H1 (cell line): Measurements from ENCODE around the gene RAB11FIP3. TPM values are rescaled to one million over a fixed set of nuclear protein-coding genes. Genes with fewer than 3 reads are reported as not detected.
A peak's percentile ranks its signal among the peaks of the same experiment; 100 is the strongest.

Experiments used
- CTCF ChIA-PET: fragments of 300-600 bp; sonication (Branson Sonifier 250); formaldehyde crosslinking; loops from one replicate; lab custom pipeline; 2021; ENCODE audit not compliant: partially characterized antibody; lab: Charles Lee
- POLR2A ChIA-PET: fragments of 300-600 bp; sonication (Branson Sonifier 250); formaldehyde crosslinking; loops from one replicate; lab custom pipeline; 2021; ENCODE audit warnings: inconsistent platforms; ENCODE audit not compliant: partially characterized antibody; lab: Charles Lee
- DNase-seq, 2 experiments: peaks; one replicate each; pipeline versions ENCODE4 v3.0.0 to v3.0.0-alpha.2; 2010 to 2022; ENCODE audit warnings: low spot score in 2 of 2, low read depth in 1 of 2, mixed read lengths in 1 of 2
- FAIRE-seq: peaks from 2 replicates; lab custom pipeline; 2011; peaks lifted over from hg19 to GRCh38; lab: Jason Lieb, UNC
- H2AFZ ChIP-seq: 2 replicates; pipeline ENCODE4 v1.8.1; 2012; ENCODE audit warnings: low read length, inconsistent platforms
- H2AK5ac ChIP-seq: 2 replicates; pipeline ENCODE4 v1.6.1; 2013; ENCODE audit warnings: low read depth, low read length
- H2BK120ac ChIP-seq: replicated peaks from 2 replicates; pipeline ENCODE3; 2013; ENCODE audit warnings: low read depth, low read length, inconsistent platforms
- H2BK12ac ChIP-seq: 2 replicates; pipeline ENCODE4 v1.6.1; 2013; ENCODE audit warnings: low read depth, low read length
- H2BK15ac ChIP-seq: 2 replicates; pipeline ENCODE4 v1.6.1; 2013; ENCODE audit warnings: low read length
- H2BK20ac ChIP-seq: 2 replicates; pipeline ENCODE4 v1.6.1; 2013; ENCODE audit warnings: low read length
- H2BK5ac ChIP-seq: 2 replicates; pipeline ENCODE4 v1.6.1; 2013; ENCODE audit warnings: low read depth, low read length
- H3K14ac ChIP-seq: 2 replicates; pipeline ENCODE4 v1.6.1; 2013; ENCODE audit warnings: inconsistent platforms; ENCODE audit not compliant: insufficient read length
- H3K18ac ChIP-seq: 2 replicates; pipeline ENCODE4 v1.6.1; 2013; ENCODE audit warnings: low read length; ENCODE audit errors: extremely low read depth
- H3K23ac ChIP-seq: 2 replicates; pipeline ENCODE4 v1.6.1; 2013; ENCODE audit warnings: inconsistent platforms; ENCODE audit not compliant: insufficient read length
- H3K23me2 ChIP-seq: 2 replicates; pipeline ENCODE4 v1.6.1; 2013; ENCODE audit warnings: low read depth, low read length
- H3K27ac ChIP-seq: 2 replicates; pipeline ENCODE4 v1.6.1; 2011; ENCODE audit warnings: low read depth, low read length, inconsistent platforms
- H3K27me3 ChIP-seq, 4 experiments: replicated peaks in 1 of 4; 1 replicate in 1 of 4; 2 replicates in 3 of 4; pipeline versions ENCODE4 v1.6.1 to v1.8.1; 2011 to 2013; ENCODE audit warnings: low read length in 3 of 4, mild to moderate bottlenecking in 3 of 4, inconsistent platforms in 2 of 4, mixed read lengths in 2 of 4, moderate library complexity in 1 of 4; ENCODE audit not compliant: control insufficient read depth in 3 of 4, insufficient read depth in 3 of 4; ENCODE audit errors: extremely low read depth in 1 of 4
- H3K36me3 ChIP-seq, 4 experiments: 2 replicates each; pipeline versions ENCODE4 v1.6.1 to v1.8.1; 2011 to 2013; ENCODE audit warnings: mild to moderate bottlenecking in 4 of 4, low read length in 3 of 4, moderate library complexity in 2 of 4, control low read depth in 1 of 4, inconsistent platforms in 1 of 4; ENCODE audit not compliant: insufficient read depth in 4 of 4, control insufficient read depth in 2 of 4
- H3K4ac ChIP-seq: replicated peaks from 2 replicates; pipeline ENCODE3; 2013; ENCODE audit warnings: low read length, low read depth, mixed read lengths, inconsistent platforms; ENCODE audit not compliant: insufficient read length
- H3K4me1 ChIP-seq, 4 experiments: replicated peaks in 1 of 4; 1 replicate in 1 of 4; 2 replicates in 3 of 4; pipeline versions ENCODE4 v1.6.1 to v1.8.1; 2011 to 2013; ENCODE audit warnings: low read length in 3 of 4, inconsistent platforms in 2 of 4, mixed read lengths in 1 of 4; ENCODE audit not compliant: insufficient read depth in 4 of 4, control insufficient read depth in 3 of 4
- H3K4me2 ChIP-seq, 2 experiments: 2 replicates each; pipeline versions ENCODE4 v1.6.1 to v1.8.1; 2011 to 2013; ENCODE audit warnings: low read depth in 2 of 2, low read length in 2 of 2, control low read depth in 1 of 2, inconsistent platforms in 1 of 2, mild to moderate bottlenecking in 1 of 2; ENCODE audit not compliant: insufficient read depth in 1 of 2
- H3K4me3 ChIP-seq, 4 experiments: fragments of 200-600, 300-600 bp in 1 of 4; sonication (generic), shearing (Covaris generic), sonication (Bioruptor Twin) in 1 of 4; 2 replicates each; pipeline versions ENCODE4 v1.5.1 to v1.8.1; 2011 to 2016; ENCODE audit warnings: low read length in 4 of 4, low read depth in 3 of 4, control low read depth in 2 of 4, inconsistent platforms in 2 of 4, mild to moderate bottlenecking in 2 of 4, mixed read lengths in 1 of 4, moderate library complexity in 1 of 4; ENCODE audit not compliant: insufficient read depth in 2 of 4; ENCODE audit errors: extremely low read depth in 1 of 4
- H3K56ac ChIP-seq: replicated peaks from 2 replicates; pipeline ENCODE3; 2013; ENCODE audit warnings: low read depth, mild to moderate bottlenecking, mixed read lengths, low read length, inconsistent platforms; ENCODE audit not compliant: insufficient read length
- H3K79me1 ChIP-seq: 2 replicates; pipeline ENCODE4 v1.6.1; 2013; ENCODE audit warnings: low read depth, low read length, control low read depth
- H3K79me2 ChIP-seq, 2 experiments: 2 replicates each; pipeline versions ENCODE4 v1.6.1 to v1.8.1; 2012 to 2013; ENCODE audit warnings: low read length in 2 of 2, mild to moderate bottlenecking in 2 of 2, inconsistent platforms in 1 of 2; ENCODE audit not compliant: insufficient read depth in 2 of 2, control insufficient read depth in 1 of 2
- H3K9ac ChIP-seq, 4 experiments: replicated peaks in 1 of 4; 1 replicate in 1 of 4; 2 replicates in 3 of 4; pipeline versions ENCODE4 v1.6.1 to v1.8.1; 2011 to 2013; ENCODE audit warnings: low read depth in 3 of 4, low read length in 3 of 4, control low read depth in 2 of 4, mild to moderate bottlenecking in 2 of 4, moderate library complexity in 2 of 4, inconsistent platforms in 1 of 4; ENCODE audit errors: extremely low read depth in 1 of 4
- H3K9me3 ChIP-seq, 2 experiments: 2 replicates each; pipeline versions ENCODE4 v1.6.1 to v1.8.1; 2012 to 2013; ENCODE audit warnings: mild to moderate bottlenecking in 2 of 2, moderate library complexity in 2 of 2, control low read depth in 1 of 2, inconsistent platforms in 1 of 2, low read depth in 1 of 2, low read length in 1 of 2, mixed read lengths in 1 of 2; ENCODE audit not compliant: insufficient read depth in 2 of 2
- H4K20me1 ChIP-seq, 2 experiments: replicated peaks in 1 of 2; 2 replicates each; pipeline versions ENCODE3 to v1.8.1; 2011 to 2013; ENCODE audit warnings: inconsistent platforms in 2 of 2, low read length in 2 of 2, mild to moderate bottlenecking in 1 of 2; ENCODE audit not compliant: insufficient read depth in 2 of 2, control insufficient read depth in 1 of 2
- H4K5ac ChIP-seq: 2 replicates; pipeline ENCODE4 v1.6.1; 2013; ENCODE audit warnings: low read length, low read depth, mixed read lengths, inconsistent platforms; ENCODE audit not compliant: insufficient read length
- H4K8ac ChIP-seq: 2 replicates; pipeline ENCODE4 v1.8.0; 2013; ENCODE audit warnings: mild to moderate bottlenecking, moderate library complexity, low read length, inconsistent platforms; ENCODE audit not compliant: insufficient read depth; ENCODE audit errors: extremely low read depth
- H4K91ac ChIP-seq: replicated peaks from 2 replicates; pipeline ENCODE3; 2013; ENCODE audit warnings: low read length, mixed read lengths, inconsistent platforms; ENCODE audit not compliant: insufficient read length
- ATF3 ChIP-seq: IDR thresholded peaks from 2 replicates; pipeline ENCODE4 v1.6.1; 2011; ENCODE audit warnings: low read depth, mild to moderate bottlenecking, low read length; ENCODE audit not compliant: insufficient read depth
- BACH1 ChIP-seq: IDR thresholded peaks from 2 replicates; pipeline ENCODE4 v1.6.1; 2012; ENCODE audit warnings: low read length, improper control_type of control experiment
- EZH2 ChIP-seq: fragments of 200-600 bp; sonication (generic); IDR thresholded peaks from 2 replicates; pipeline ENCODE4 v1.7.1; 2012; ENCODE audit warnings: low read depth, mild to moderate bottlenecking, moderate library complexity, low read length, inconsistent platforms; ENCODE audit not compliant: severe bottlenecking
- GABPA ChIP-seq: IDR thresholded peaks from 2 replicates; pipeline ENCODE4 v1.6.1; 2011; ENCODE audit warnings: mild to moderate bottlenecking, low read length, moderate library complexity, borderline replicate concordance; ENCODE audit not compliant: insufficient read depth
- GTF2F1 ChIP-seq: IDR thresholded peaks from 2 replicates; pipeline ENCODE4 v1.6.1; 2012; ENCODE audit warnings: low read depth, low read length, improper control_type of control experiment, borderline replicate concordance
- NRF1 ChIP-seq: IDR thresholded peaks from 2 replicates; pipeline ENCODE4 v1.6.1; 2011; ENCODE audit warnings: mild to moderate bottlenecking, low read depth, low read length, improper control_type of control experiment
- PHF8 ChIP-seq: fragments of 200-600 bp; sonication (generic); conservative IDR thresholded peaks from 2 replicates; pipeline ENCODE4 v1.7.1; 2012; ENCODE audit warnings: low read depth, mild to moderate bottlenecking, inconsistent platforms, low read length, moderate library complexity
- POLR2A ChIP-seq, 2 experiments: IDR thresholded peaks; 1 replicate in 1 of 2; 2 replicates in 1 of 2; pipeline ENCODE4 v1.6.1; 2011; ENCODE audit warnings: low read depth in 2 of 2, low read length in 2 of 2, mild to moderate bottlenecking in 2 of 2; ENCODE audit errors: control extremely low read depth in 1 of 2
- RAD21 ChIP-seq, 2 experiments: IDR thresholded peaks in 1 of 2; conservative IDR thresholded peaks in 1 of 2; 2 replicates each; pipeline ENCODE4 v1.6.1; 2011; ENCODE audit warnings: low read depth in 2 of 2, low read length in 2 of 2, improper control_type of control experiment in 1 of 2, inconsistent platforms in 1 of 2, mild to moderate bottlenecking in 1 of 2, moderate library complexity in 1 of 2
- RXRA ChIP-seq: IDR thresholded peaks from 2 replicates; pipeline ENCODE4 v1.6.1; 2011; ENCODE audit warnings: low read depth, mild to moderate bottlenecking, low read length, moderate library complexity; ENCODE audit not compliant: insufficient read depth
- SAP30 ChIP-seq: fragments of 300-600 bp; sonication (generic); IDR thresholded peaks from 2 replicates; pipeline ENCODE4 v1.7.1; 2012; ENCODE audit warnings: low read length, moderate library complexity, mild to moderate bottlenecking, inconsistent platforms; ENCODE audit not compliant: insufficient read depth, insufficient replicate concordance
- TBP ChIP-seq: IDR thresholded peaks from 2 replicates; pipeline ENCODE4 v1.6.1; 2011; ENCODE audit warnings: low read depth, low read length, improper control_type of control experiment
- WGBS, 2 experiments: shearing (Covaris generic) in 1 of 2; methylation state at CpG; one replicate each; pipeline versions ENCODE4 v1.1.6 to v1.1.7; 2013 to 2015; ENCODE audit warnings: low lambda C conversion rate in 2 of 2, mixed read lengths in 2 of 2, inconsistent platforms in 1 of 2, low coverage in 1 of 2, missing lambda C conversion rate in 1 of 2; ENCODE audit not compliant: insufficient replicate concordance in 2 of 2, insufficient coverage in 1 of 2, insufficient read length in 1 of 2; ENCODE audit errors: extremely low coverage in 1 of 2, missing lambda C conversion rate in 1 of 2; 5-methylcytosine and 5-hydroxymethylcytosine counted together
- polyA plus RNA-seq, 7 experiments: library from polyadenylated mRNA; depleted of rRNA in 3 of 7; stranded (reverse) in 5 of 7; unstranded in 2 of 7; fragments of >200 nt in 5 of 7; fragments of 200-250 nt in 2 of 7; gene quantifications; 1 replicate in 5 of 7; 2 replicates in 1 of 7; 4 replicates in 1 of 7; pipeline versions ENCODE4 v1.2.1 to v1.2.3, GENCODE V29; 2011 to 2013; ENCODE audit warnings: missing spikeins in 2 of 7, mixed read lengths in 2 of 7
- total RNA-seq: library from RNA; stranded (reverse); fragmentation: NEBNext Ultra II Directional; extraction: Animal tissue kit (Norgen Biotek cat#: 25700); gene quantifications from 2 replicates; pipeline ENCODE4 v1.2.1, GENCODE V29; 2021

Gene RAB11FIP3
- total and polyA plus RNA-seq, 2 of the 8 experiments (the other 6 are each of a cell fraction or from before 2014, with no cell fraction given) = 9.3 to 35.2 TPM

GRCh38 chr16:391885-392335 lies 33.5 kb upstream of the RAB11FIP3 start:
- Histone ChIP-seq H2BK5ac (no peak overlapping the region), H3K79me1 (no peaks in the 10 kb centered on the region), H3K9me3 (peaks cover 0 to 5% of the 10 kb centered on the region in 2 experiments; a peak in 2 of 4 replicates), H3K23ac (no peak overlapping the region), H2BK120ac (no peak overlapping the region), H3K9ac (no peak overlapping the region), H3K27me3 (no peaks in the 10 kb centered on the region), H3K14ac (no peak overlapping the region), H3K18ac (no peak overlapping the region), H3K27ac (no peak overlapping the region), H3K56ac (no peak overlapping the region), H3K4me1 (peaks cover 0 to 7% (median 2%) of the 10 kb centered on the region in 4 experiments; a peak in 3 of 7 replicates), H2AFZ (no peak overlapping the region), H2BK12ac (no peak overlapping the region), H2BK20ac (no peak overlapping the region), H4K5ac (no peak overlapping the region), H2AK5ac (no peak overlapping the region), H4K8ac (no peak overlapping the region; the same call in 1 of the 2 replicates), H3K79me2 (no peaks in the 10 kb centered on the region), H3K36me3 (no peaks in the 10 kb centered on the region), H3K4me3 (no peak overlapping the region), H2BK15ac (no peak overlapping the region), H3K4ac (no peak overlapping the region), H4K20me1 (no peaks in the 10 kb centered on the region), H3K4me2 (no peak overlapping the region), H3K23me2 (peaks cover 5% of the 10 kb centered on the region), H4K91ac (no peak overlapping the region)
- DNase-seq (peak; percentile 83 to 97), FAIRE-seq (no peak)
- 58% methylated on average over 7 of the region's 7 CpGs; no CpG with 5 or more reads in 1 of the 2 experiments for WGBS, 2 experiments
- ChIA-PET CTCF (interaction anchor here (0.6 to 4.9 kb wide), 41 partner anchors 8 to 902 kb away, joined by 3 to 37 read pairs (median 4); partner anchors contain the start of genes CAPN15, MRPL28, PGAP6 and RAB11FIP3), POLR2A (interaction anchor here (1.2 to 3.2 kb wide), 6 partner anchors 8 to 161 kb away, joined by 3 to 11 read pairs (median 7); no protein-coding TSS in a partner anchor)
- 0 out of 2 replicates have a peak, but pooled peaks have one; percentile 58 for TF ChIP-seq GABPA
- TF ChIP-seq GTF2F1 = no peak
- TF ChIP-seq BACH1 = no peak
- no peak for TF ChIP-seq RXRA
- TF ChIP-seq PHF8 = no peak
- TF ChIP-seq ATF3 = no peak
- TF ChIP-seq POLR2A (IDR thresholded peaks at IDR 0.05; ENCODE audit: control extremely low read depth in 1 of 2, low read depth in 2 of 2, low read length in 2 of 2) = no peak
- peak; percentile 99 for TF ChIP-seq RAD21 (IDR thresholded peaks at IDR 0.05 in 1 of 2, conservative IDR thresholded peaks at IDR 0.05 in 1 of 2; ENCODE audit: low read depth in 2 of 2, low read length in 2 of 2)
- no peak for TF ChIP-seq NRF1
- no peak for TF ChIP-seq SAP30
- TF ChIP-seq EZH2 = no peak
- TF ChIP-seq TBP = no peak
